Fibroblast of pulmonary artery (primary cell): Measurements from ENCODE around the gene SERGEF.

Experiments
- DNase-seq: peaks from one replicate; pipeline ENCODE4 v3.0.0-alpha.2; 2010; ENCODE audit warnings: low read depth
- H3K4me3 ChIP-seq: replicated peaks from 2 replicates; pipeline ENCODE4 v1.5.1; 2011; ENCODE audit warnings: low read depth, mild to moderate bottlenecking, control low read depth, low read length, moderate library complexity
- CTCF ChIP-seq: IDR thresholded peaks from 2 replicates; pipeline ENCODE4 v1.5.1; 2011; ENCODE audit warnings: mild to moderate bottlenecking, control low read depth, low read length, inconsistent platforms; ENCODE audit errors: missing control alignments

The SERGEF gene

GRCh38 chr11:17936790-17937189, 76.1 kb downstream of the SERGEF start:
- no peak overlapping the region for H3K4me3 ChIP-seq
- no peak for TF ChIP-seq CTCF
- DNase-seq, result no peak

- no peak overlapping the region for H3K4me3 ChIP-seq
- no peak for TF ChIP-seq CTCF
- DNase-seq, result no peak
Observed at GRCh38 chr11:17934194-17934593, 78.7 kb downstream of the SERGEF start.

- H3K4me3 ChIP-seq, result no peak overlapping the region
- DNase-seq, result no peak
- TF ChIP-seq CTCF, result no peak
Observed at GRCh38 chr11:17933708-17934107, 79.1 kb downstream of the SERGEF start.

- H3K4me3 ChIP-seq, result no peak overlapping the region
- no peak for TF ChIP-seq CTCF
- no peak for DNase-seq
Observed at GRCh38 chr11:17932472-17932871, 80.4 kb downstream of the SERGEF start.

GRCh38 chr11:17931595-17931994, 81.3 kb downstream of the SERGEF start:
- no peak for DNase-seq
- H3K4me3 ChIP-seq, result no peak overlapping the region
- no peak for TF ChIP-seq CTCF

GRCh38 chr11:17930544-17931125, 82.2 kb downstream of the SERGEF start:
- no peak overlapping the region for H3K4me3 ChIP-seq
- TF ChIP-seq CTCF, result no peak
- DNase-seq, result no peak

GRCh38 chr11:17929171-17929570, 83.7 kb downstream of the SERGEF start:
- TF ChIP-seq CTCF, result no peak
- H3K4me3 ChIP-seq, result no peak overlapping the region
- no peak for DNase-seq
